Measurements from ENCODE around the gene MCF2L2.
"Not testable (repeated sequence)": the region's sequence is repeated elsewhere in the genome, so short reads cannot be mapped to it uniquely, and the experiment has no call there.

MCF2L2 gene

GRCh38 chr3:183439515-183439914 lies 11.1 kb upstream of the MCF2L2 start:
- H3K27me3 ChIP-seq (ENCODE audit: control insufficient read depth, insufficient read depth, low read length): peaks cover 3% of the 10 kb centered on the region
- peaks cover 6% of the 10 kb centered on the region for H3K9me3 ChIP-seq (replicated peaks; ENCODE audit: low read length)
- no peak overlapping the region for H3K4me2 ChIP-seq (ENCODE audit: low read length)
- peaks cover 5% of the 10 kb centered on the region for H3K4me1 ChIP-seq (ENCODE audit: control insufficient read depth, insufficient read depth, low read length)
- no peaks in the 10 kb centered on the region for H3K36me3 ChIP-seq (ENCODE audit: insufficient read depth, low read length)
- H3K4me3 ChIP-seq (ENCODE audit: low read length): no peak overlapping the region
- H3K9ac ChIP-seq (ENCODE audit: low read depth, low read length): no peak overlapping the region

- H3K9ac ChIP-seq (ENCODE audit: low read depth, low read length): no peak overlapping the region
- peaks cover 3% of the 10 kb centered on the region for H3K27me3 ChIP-seq (ENCODE audit: control insufficient read depth, insufficient read depth, low read length)
- H3K9me3 ChIP-seq (replicated peaks; ENCODE audit: low read length): peaks cover 2% of the 10 kb centered on the region
- peaks cover 5% of the 10 kb centered on the region for H3K4me1 ChIP-seq (ENCODE audit: control insufficient read depth, insufficient read depth, low read length)
- H3K4me3 ChIP-seq (ENCODE audit: low read length): no peak overlapping the region
- no peak overlapping the region for H3K4me2 ChIP-seq (ENCODE audit: low read length)
- no peaks in the 10 kb centered on the region for H3K36me3 ChIP-seq (ENCODE audit: insufficient read depth, low read length)
Observed at GRCh38 chr3:183438735-183439134, 10.3 kb upstream of the MCF2L2 start.

- Histone ChIP-seq H3K9ac (ENCODE audit: low read depth, low read length) (no peak overlapping the region), H3K27me3 (ENCODE audit: control insufficient read depth, insufficient read depth, low read length) (peaks cover 11% of the 10 kb centered on the region), H3K4me3 (ENCODE audit: low read length) (no peak overlapping the region), H3K36me3 (ENCODE audit: insufficient read depth, low read length) (no peaks in the 10 kb centered on the region), H3K4me1 (ENCODE audit: control insufficient read depth, insufficient read depth, low read length) (peaks cover 5% of the 10 kb centered on the region), H3K9me3 (replicated peaks; ENCODE audit: low read length) (no peaks in the 10 kb centered on the region), H3K4me2 (ENCODE audit: low read length) (no peak overlapping the region)
Observed at GRCh38 chr3:183437666-183438564, 9.5 kb upstream of the MCF2L2 start.

DNA sequence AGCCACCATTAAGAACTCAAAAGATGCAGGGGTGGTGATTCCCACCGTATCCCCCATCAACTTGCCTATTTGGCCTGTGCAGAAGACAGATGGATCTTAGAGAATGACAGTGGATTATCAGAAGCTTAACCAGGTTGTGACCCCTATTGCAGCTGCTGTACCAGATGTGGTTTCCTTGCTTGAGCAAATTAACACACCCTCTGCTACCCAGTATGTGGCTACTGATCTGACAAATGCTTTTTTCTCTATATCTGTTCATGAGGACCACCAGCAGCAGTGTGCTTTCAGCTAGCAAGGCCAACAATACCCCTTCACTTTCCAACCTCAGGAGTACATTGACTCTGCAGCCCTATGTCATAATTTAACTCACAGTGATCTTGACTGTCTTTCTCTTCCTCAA lies 8.6 kb upstream of the MCF2L2 start:
- no peak overlapping the region for H3K4me2 ChIP-seq (ENCODE audit: low read length)
- no peaks in the 10 kb centered on the region for H3K36me3 ChIP-seq (ENCODE audit: insufficient read depth, low read length)
- H3K9ac ChIP-seq (ENCODE audit: low read depth, low read length): no peak overlapping the region
- peaks cover 18% of the 10 kb centered on the region for H3K27me3 ChIP-seq (ENCODE audit: control insufficient read depth, insufficient read depth, low read length)
- no peak overlapping the region for H3K4me3 ChIP-seq (ENCODE audit: low read length)
- peaks cover 5% of the 10 kb centered on the region for H3K4me1 ChIP-seq (ENCODE audit: control insufficient read depth, insufficient read depth, low read length)
- H3K9me3 ChIP-seq (replicated peaks; ENCODE audit: low read length): no peaks in the 10 kb centered on the region

GRCh38 chr3:183435661-183436060 lies 7.2 kb upstream of the MCF2L2 start:
- no peak overlapping the region for H3K4me3 ChIP-seq (ENCODE audit: low read length)
- no peak overlapping the region for H3K9ac ChIP-seq (ENCODE audit: low read depth, low read length)
- H3K9me3 ChIP-seq (replicated peaks; ENCODE audit: low read length): no peaks in the 10 kb centered on the region
- no peaks in the 10 kb centered on the region for H3K36me3 ChIP-seq (ENCODE audit: insufficient read depth, low read length)
- H3K4me1 ChIP-seq (ENCODE audit: control insufficient read depth, insufficient read depth, low read length): peaks cover 5% of the 10 kb centered on the region
- H3K27me3 ChIP-seq (ENCODE audit: control insufficient read depth, insufficient read depth, low read length): peaks cover 26% of the 10 kb centered on the region
- no peak overlapping the region for H3K4me2 ChIP-seq (ENCODE audit: low read length)

- Histone ChIP-seq H3K9me3 (replicated peaks; ENCODE audit: low read length) (no peaks in the 10 kb centered on the region), H3K27me3 (ENCODE audit: control insufficient read depth, insufficient read depth, low read length) (peaks cover 31% of the 10 kb centered on the region), H3K4me1 (ENCODE audit: control insufficient read depth, insufficient read depth, low read length) (peaks cover 5% of the 10 kb centered on the region), H3K4me2 (ENCODE audit: low read length) (no peak overlapping the region), H3K4me3 (ENCODE audit: low read length) (no peak overlapping the region), H3K36me3 (ENCODE audit: insufficient read depth, low read length) (no peaks in the 10 kb centered on the region), H3K9ac (ENCODE audit: low read depth, low read length) (no peak overlapping the region)
Observed at GRCh38 chr3:183434992-183435391, 6.6 kb upstream of the MCF2L2 start.

GRCh38 chr3:183434503-183434902 lies 6.1 kb upstream of the MCF2L2 start:
- Histone ChIP-seq H3K4me2 (ENCODE audit: low read length) (no peak overlapping the region), H3K27me3 (ENCODE audit: control insufficient read depth, insufficient read depth, low read length) (peaks cover 31% of the 10 kb centered on the region), H3K9me3 (replicated peaks; ENCODE audit: low read length) (no peaks in the 10 kb centered on the region), H3K4me3 (ENCODE audit: low read length) (no peak overlapping the region), H3K9ac (ENCODE audit: low read depth, low read length) (no peak overlapping the region), H3K36me3 (ENCODE audit: insufficient read depth, low read length) (no peaks in the 10 kb centered on the region), H3K4me1 (ENCODE audit: control insufficient read depth, insufficient read depth, low read length) (peaks cover 2% of the 10 kb centered on the region)

DNA sequence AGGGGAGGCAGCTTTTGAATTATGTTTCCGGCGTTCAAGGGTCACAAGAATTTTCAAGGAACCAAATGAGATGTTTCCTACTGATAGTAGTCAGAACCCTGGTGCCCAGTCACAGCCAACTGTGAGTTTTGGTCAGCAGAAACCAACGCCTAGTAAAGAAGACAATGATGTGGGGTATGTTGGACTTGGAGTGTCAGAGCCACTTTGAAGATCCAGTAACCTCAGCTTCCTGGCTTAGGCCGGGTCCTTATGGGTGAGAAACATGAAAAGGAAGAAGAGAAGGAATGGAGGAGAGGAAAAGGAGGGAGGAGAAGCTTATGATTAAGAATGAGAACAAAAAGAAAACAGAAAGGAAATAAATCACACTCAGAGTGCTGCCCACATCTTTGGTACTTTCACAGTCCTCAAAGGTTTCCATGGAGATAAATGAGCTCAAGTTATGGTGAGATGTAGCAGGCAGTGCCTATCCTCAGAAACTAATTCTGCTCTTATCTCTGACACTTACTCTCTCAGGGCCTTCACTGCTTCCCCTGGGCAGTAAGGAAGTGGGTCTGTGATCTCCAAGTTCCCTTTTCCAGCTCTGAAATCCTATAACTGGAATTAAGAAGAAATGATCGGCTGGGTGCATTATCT lies 2.0 kb upstream of the MCF2L2 start:
- Histone ChIP-seq H3K4me2 (ENCODE audit: low read length) (no peak overlapping the region), H3K4me3 (ENCODE audit: low read length) (no peak overlapping the region), H3K4me1 (ENCODE audit: control insufficient read depth, insufficient read depth, low read length) (peaks cover 8% of the 10 kb centered on the region), H3K9ac (ENCODE audit: low read depth, low read length) (no peak overlapping the region), H3K27me3 (ENCODE audit: control insufficient read depth, insufficient read depth, low read length) (peaks cover 39% of the 10 kb centered on the region), H3K36me3 (ENCODE audit: insufficient read depth, low read length) (no peaks in the 10 kb centered on the region), H3K9me3 (replicated peaks; ENCODE audit: low read length) (no peaks in the 10 kb centered on the region)

GRCh38 chr3:183427876-183428446 lies 458 bp downstream of the MCF2L2 start:
- Histone ChIP-seq H3K9me3 (replicated peaks; ENCODE audit: low read length) (no peaks in the 10 kb centered on the region), H3K4me1 (ENCODE audit: control insufficient read depth, insufficient read depth, low read length) (peaks cover 8% of the 10 kb centered on the region), H3K4me2 (ENCODE audit: low read length) (peak overlapping the region; percentile 98), H3K9ac (ENCODE audit: low read depth, low read length) (peak overlapping the region; percentile 67), H3K27me3 (ENCODE audit: control insufficient read depth, insufficient read depth, low read length) (peaks cover 35% of the 10 kb centered on the region), H3K4me3 (ENCODE audit: low read length) (peak overlapping the region; percentile 88), H3K36me3 (ENCODE audit: insufficient read depth, low read length) (no peaks in the 10 kb centered on the region)

GRCh38 chr3:183427196-183427875 lies 1.1 kb downstream of the MCF2L2 start:
- H3K9ac ChIP-seq (ENCODE audit: low read depth, low read length): peak overlapping the region; percentile 67
- H3K4me3 ChIP-seq (ENCODE audit: low read length): peak overlapping the region; percentile 88

DNA sequence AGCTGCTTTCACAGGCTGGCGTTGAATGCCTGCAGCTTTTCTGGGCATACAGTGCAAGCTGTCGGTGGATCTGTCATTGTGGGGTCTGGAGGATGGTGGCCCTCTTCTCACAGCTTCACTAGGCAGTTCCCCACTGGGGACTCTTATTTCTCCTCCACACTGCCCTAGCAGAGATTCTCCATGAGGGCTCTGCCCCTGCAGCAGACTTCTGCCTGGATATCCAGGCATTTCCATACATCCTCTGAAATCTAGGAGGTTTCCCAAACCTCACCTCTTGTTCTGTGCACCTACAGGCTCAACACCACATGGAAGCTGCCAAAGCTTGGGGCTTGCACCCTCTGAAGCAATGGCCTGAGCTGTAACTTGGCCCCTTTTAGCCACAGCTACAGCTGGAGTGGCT lies 9.6 kb downstream of the MCF2L2 start:
- not testable (repeated sequence) for H3K27me3 ChIP-seq (ENCODE audit: control insufficient read depth, insufficient read depth, low read length); H3K4me1 ChIP-seq (ENCODE audit: control insufficient read depth, insufficient read depth, low read length); H3K4me3 ChIP-seq (ENCODE audit: low read length)

More at GRCh38 chr3:183427196-183427875, 1.1 kb downstream of the MCF2L2 start:
- no peaks in the 10 kb centered on the region for H3K9me3 ChIP-seq (replicated peaks; ENCODE audit: low read length)
- H3K4me2 ChIP-seq (ENCODE audit: low read length): peak overlapping the region; percentile 98
- no peaks in the 10 kb centered on the region for H3K36me3 ChIP-seq (ENCODE audit: insufficient read depth, low read length)
- peaks cover 29% of the 10 kb centered on the region for H3K27me3 ChIP-seq (ENCODE audit: control insufficient read depth, insufficient read depth, low read length)
- peaks cover 8% of the 10 kb centered on the region for H3K4me1 ChIP-seq (ENCODE audit: control insufficient read depth, insufficient read depth, low read length)

More for the DNA sequence above, 9.6 kb downstream of the MCF2L2 start:
- H3K4me2 ChIP-seq (ENCODE audit: low read length); H3K36me3 ChIP-seq (ENCODE audit: insufficient read depth, low read length); H3K9me3 ChIP-seq (replicated peaks; ENCODE audit: low read length); H3K9ac ChIP-seq (ENCODE audit: low read depth, low read length): not testable (repeated sequence)
